Erythroblast (primary cell): ENCODE measurements around the gene ARAP1.

Experiments used
- GATA1 ChIP-seq: IDR thresholded peaks from 2 replicates; pipeline ENCODE4 v1.6.1; 2011; ENCODE audit warnings: low read depth, mild to moderate bottlenecking, control low read depth, low read length, moderate library complexity
- POLR2A ChIP-seq: IDR thresholded peaks from 2 replicates; pipeline ENCODE4 v1.6.1; 2011; ENCODE audit warnings: mild to moderate bottlenecking, low read length

DNA sequence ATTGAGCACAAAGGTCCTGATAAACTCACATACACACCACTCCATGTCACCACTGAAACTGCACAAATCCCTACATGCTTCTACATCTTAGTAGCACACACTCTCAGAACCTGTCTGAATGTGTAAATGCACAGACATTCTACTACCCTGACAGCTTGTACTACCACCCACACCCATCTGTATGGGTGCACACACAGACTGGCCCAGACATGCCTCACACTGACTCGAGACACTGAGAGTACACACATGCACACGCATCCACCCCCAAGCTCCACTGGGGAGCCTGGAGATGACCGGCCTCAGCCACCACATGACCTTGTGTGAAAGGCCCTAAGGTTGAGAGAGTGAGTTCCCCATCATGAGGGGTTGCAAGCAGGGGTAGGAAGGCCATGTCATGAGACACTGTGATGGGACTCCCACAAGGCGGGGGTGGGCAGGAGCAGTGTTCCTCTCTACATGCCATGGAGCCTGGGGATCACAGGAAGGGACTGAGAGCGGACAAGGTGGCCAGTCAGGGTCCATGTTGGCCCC lies 28.1 kb downstream of the ARAP1 start:
- TF ChIP-seq POLR2A (no peak), GATA1 (no peak)
